ENCODE measurements around the gene SHC3.

- TF ChIP-seq CTCF (IDR thresholded peaks at IDR 0.05) (no peak), POLR2A (IDR thresholded peaks at IDR 0.05) (no peak)
These were observed 41.0 kb upstream of the SHC3 start for GRCh38 chr9:89219637-89220036.
